ENCODE data around the gene GLYAT.

DNA sequence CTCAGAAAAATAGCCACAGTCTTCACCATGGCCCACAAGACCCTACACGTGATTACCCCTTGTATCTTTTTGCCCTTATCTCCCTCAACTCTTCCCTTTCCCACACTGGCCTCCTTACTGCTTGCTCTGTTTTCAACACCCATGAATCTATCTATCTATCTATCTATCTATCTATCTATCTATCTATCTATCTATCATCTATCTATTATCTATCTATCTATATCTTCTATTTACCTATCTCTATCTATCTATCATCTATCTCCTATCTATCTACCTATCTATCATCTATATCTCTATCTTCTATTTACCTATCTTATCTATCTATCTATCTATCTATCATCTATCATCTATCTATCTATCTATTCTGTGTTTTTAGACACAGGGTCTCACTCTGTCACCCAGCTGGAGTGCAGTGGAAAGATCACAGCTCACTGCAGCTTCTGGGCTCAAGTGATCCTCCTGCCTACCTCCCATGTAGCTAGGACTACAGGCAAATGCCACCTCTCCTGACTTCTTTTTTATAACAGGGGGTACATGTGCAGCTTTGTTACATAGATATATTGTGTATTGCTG lies 55.1 kb downstream of the GLYAT start:
- no peak for TF ChIP-seq POLR2AphosphoS5 (IDR thresholded peaks at IDR 0.05; ENCODE audit: low read depth)
- TF ChIP-seq, protein P1, sequence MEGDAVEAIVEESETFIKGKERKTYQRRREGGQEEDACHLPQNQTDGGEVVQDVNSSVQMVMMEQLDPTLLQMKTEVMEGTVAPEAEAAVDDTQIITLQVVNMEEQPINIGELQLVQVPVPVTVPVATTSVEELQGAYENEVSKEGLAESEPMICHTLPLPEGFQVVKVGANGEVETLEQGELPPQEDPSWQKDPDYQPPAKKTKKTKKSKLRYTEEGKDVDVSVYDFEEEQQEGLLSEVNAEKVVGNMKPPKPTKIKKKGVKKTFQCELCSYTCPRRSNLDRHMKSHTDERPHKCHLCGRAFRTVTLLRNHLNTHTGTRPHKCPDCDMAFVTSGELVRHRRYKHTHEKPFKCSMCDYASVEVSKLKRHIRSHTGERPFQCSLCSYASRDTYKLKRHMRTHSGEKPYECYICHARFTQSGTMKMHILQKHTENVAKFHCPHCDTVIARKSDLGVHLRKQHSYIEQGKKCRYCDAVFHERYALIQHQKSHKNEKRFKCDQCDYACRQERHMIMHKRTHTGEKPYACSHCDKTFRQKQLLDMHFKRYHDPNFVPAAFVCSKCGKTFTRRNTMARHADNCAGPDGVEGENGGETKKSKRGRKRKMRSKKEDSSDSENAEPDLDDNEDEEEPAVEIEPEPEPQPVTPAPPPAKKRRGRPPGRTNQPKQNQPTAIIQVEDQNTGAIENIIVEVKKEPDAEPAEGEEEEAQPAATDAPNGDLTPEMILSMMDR (IDR thresholded peaks at IDR 0.05; ENCODE audit: insufficient read depth, low read length), result no peak
- no peak for TF ChIP-seq GABPA (IDR thresholded peaks at IDR 0.05; ENCODE audit: low read depth)
- TF ChIP-seq, protein P2, sequence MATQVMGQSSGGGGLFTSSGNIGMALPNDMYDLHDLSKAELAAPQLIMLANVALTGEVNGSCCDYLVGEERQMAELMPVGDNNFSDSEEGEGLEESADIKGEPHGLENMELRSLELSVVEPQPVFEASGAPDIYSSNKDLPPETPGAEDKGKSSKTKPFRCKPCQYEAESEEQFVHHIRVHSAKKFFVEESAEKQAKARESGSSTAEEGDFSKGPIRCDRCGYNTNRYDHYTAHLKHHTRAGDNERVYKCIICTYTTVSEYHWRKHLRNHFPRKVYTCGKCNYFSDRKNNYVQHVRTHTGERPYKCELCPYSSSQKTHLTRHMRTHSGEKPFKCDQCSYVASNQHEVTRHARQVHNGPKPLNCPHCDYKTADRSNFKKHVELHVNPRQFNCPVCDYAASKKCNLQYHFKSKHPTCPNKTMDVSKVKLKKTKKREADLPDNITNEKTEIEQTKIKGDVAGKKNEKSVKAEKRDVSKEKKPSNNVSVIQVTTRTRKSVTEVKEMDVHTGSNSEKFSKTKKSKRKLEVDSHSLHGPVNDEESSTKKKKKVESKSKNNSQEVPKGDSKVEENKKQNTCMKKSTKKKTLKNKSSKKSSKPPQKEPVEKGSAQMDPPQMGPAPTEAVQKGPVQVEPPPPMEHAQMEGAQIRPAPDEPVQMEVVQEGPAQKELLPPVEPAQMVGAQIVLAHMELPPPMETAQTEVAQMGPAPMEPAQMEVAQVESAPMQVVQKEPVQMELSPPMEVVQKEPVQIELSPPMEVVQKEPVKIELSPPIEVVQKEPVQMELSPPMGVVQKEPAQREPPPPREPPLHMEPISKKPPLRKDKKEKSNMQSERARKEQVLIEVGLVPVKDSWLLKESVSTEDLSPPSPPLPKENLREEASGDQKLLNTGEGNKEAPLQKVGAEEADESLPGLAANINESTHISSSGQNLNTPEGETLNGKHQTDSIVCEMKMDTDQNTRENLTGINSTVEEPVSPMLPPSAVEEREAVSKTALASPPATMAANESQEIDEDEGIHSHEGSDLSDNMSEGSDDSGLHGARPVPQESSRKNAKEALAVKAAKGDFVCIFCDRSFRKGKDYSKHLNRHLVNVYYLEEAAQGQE (IDR thresholded peaks at IDR 0.05; ENCODE audit: insufficient replicate concordance, low read depth), result no peak
- no peak for TF ChIP-seq SPI1 (IDR thresholded peaks at IDR 0.05; ENCODE audit: borderline replicate concordance, low read depth)
